ENCODE results near the gene HNRNPF. TPM values are rescaled to one million over a fixed set of nuclear protein-coding genes. Genes with fewer than 3 reads are reported as not detected.

The HNRNPF gene
- total and polyA plus RNA-seq, 2 experiments from 2014 or later: 106 to 172 TPM

- Histone ChIP-seq H3K9me3 (ENCODE audit: low read depth) (no peaks in the 10 kb centered on the region), H3K27ac (no peak overlapping the region), H3K4me2 (ENCODE audit: unreplicated experiment) (no peak overlapping the region), H3K4me1 (ENCODE audit: insufficient read depth) (0 out of 2 replicates have a peak, but pooled peaks cover 2% of the 10 kb centered on the region), H4K20me1 (ENCODE audit: insufficient read depth) (no peaks in the 10 kb centered on the region), H3K36me3 (ENCODE audit: low read depth) (no peaks in the 10 kb centered on the region), H3K27me3 (replicated peaks; ENCODE audit: insufficient read depth) (peaks cover 11% of the 10 kb centered on the region; the same call in 1 of the 2 replicates), H3K79me2 (ENCODE audit: insufficient read depth) (no peaks in the 10 kb centered on the region), H3K4me3 (no peak overlapping the region), H3F3A (ENCODE audit: insufficient read depth) (no peaks in the 10 kb centered on the region), H3K9me2 (ENCODE audit: insufficient read depth) (no peaks in the 10 kb centered on the region), H3K9ac (no peak overlapping the region), H2AFZ (no peak overlapping the region)
- DNase-seq: no peak
- 82 to 85% methylated on average over 15 of the region's 15 CpGs for WGBS, 2 experiments (ENCODE audit: low coverage in 1 of 2, low lambda C conversion rate in 2 of 2, missing lambda C conversion rate in 2 of 2)
- TF ChIP-seq EZH2 (IDR thresholded peaks at IDR 0.05; ENCODE audit: insufficient read depth, poor library complexity, severe bottlenecking) (no peak), EZH2phosphoT487 (IDR thresholded peaks at IDR 0.05; ENCODE audit: insufficient read depth, low read depth) (no peak)
- in situ Hi-C loops (cut with MboI): no loop called here
These were observed 65.9 kb downstream of the HNRNPF start for GRCh38 chr10:43343126-43343525.

GRCh38 chr10:43342279-43343125 lies 66.5 kb downstream of the HNRNPF start:
- WGBS, 2 experiments (ENCODE audit: low coverage in 1 of 2, low lambda C conversion rate in 2 of 2, missing lambda C conversion rate in 2 of 2): 80 to 81% methylated on average over 31 to 49 of the region's 49 CpGs
- Histone ChIP-seq H2AFZ (no peak overlapping the region), H3K4me3 (no peak overlapping the region), H3F3A (ENCODE audit: insufficient read depth) (no peaks in the 10 kb centered on the region), H4K20me1 (ENCODE audit: insufficient read depth) (no peaks in the 10 kb centered on the region), H3K27ac (no peak overlapping the region), H3K36me3 (ENCODE audit: low read depth) (no peaks in the 10 kb centered on the region), H3K27me3 (replicated peaks; ENCODE audit: insufficient read depth) (peaks cover 11% of the 10 kb centered on the region; the same call in 1 of the 2 replicates), H3K4me1 (ENCODE audit: insufficient read depth) (0 out of 2 replicates have a peak, but pooled peaks cover 2% of the 10 kb centered on the region), H3K4me2 (ENCODE audit: unreplicated experiment) (no peak overlapping the region), H3K9ac (no peak overlapping the region), H3K79me2 (ENCODE audit: insufficient read depth) (no peaks in the 10 kb centered on the region), H3K9me2 (ENCODE audit: insufficient read depth) (no peaks in the 10 kb centered on the region), H3K9me3 (ENCODE audit: low read depth) (no peaks in the 10 kb centered on the region)
- TF ChIP-seq EZH2phosphoT487 (IDR thresholded peaks at IDR 0.05; ENCODE audit: insufficient read depth, low read depth) (no peak), EZH2 (IDR thresholded peaks at IDR 0.05; ENCODE audit: insufficient read depth, poor library complexity, severe bottlenecking) (no peak)
- no peak for DNase-seq
- in situ Hi-C loops (cut with MboI): no loop called here

GRCh38 chr10:43341450-43341849 lies 67.5 kb downstream of the HNRNPF start:
- no peaks in the 10 kb centered on the region for H3K79me2 ChIP-seq (ENCODE audit: insufficient read depth)
- 0 out of 2 replicates have a peak, but pooled peaks cover 2% of the 10 kb centered on the region for H3K4me1 ChIP-seq (ENCODE audit: insufficient read depth)
- H3F3A ChIP-seq (ENCODE audit: insufficient read depth): no peaks in the 10 kb centered on the region
- TF ChIP-seq EZH2 (IDR thresholded peaks at IDR 0.05; ENCODE audit: insufficient read depth, poor library complexity, severe bottlenecking): no peak
- TF ChIP-seq EZH2phosphoT487 (IDR thresholded peaks at IDR 0.05; ENCODE audit: insufficient read depth, low read depth): no peak
- no peak overlapping the region for H3K27ac ChIP-seq
- in situ Hi-C loops (cut with MboI): no loop called here
- no peaks in the 10 kb centered on the region for H3K9me2 ChIP-seq (ENCODE audit: insufficient read depth)
- no peaks in the 10 kb centered on the region for H3K9me3 ChIP-seq (ENCODE audit: low read depth)
- DNase-seq: no peak
- no peak overlapping the region for H2AFZ ChIP-seq
- no peak overlapping the region for H3K4me2 ChIP-seq (ENCODE audit: unreplicated experiment)
- H3K9ac ChIP-seq: no peak overlapping the region
- H4K20me1 ChIP-seq (ENCODE audit: insufficient read depth): no peaks in the 10 kb centered on the region
- WGBS, 2 experiments (ENCODE audit: low coverage in 1 of 2, low lambda C conversion rate in 2 of 2, missing lambda C conversion rate in 2 of 2): 48 to 53% methylated on average over 7 of the region's 7 CpGs
- no peak overlapping the region for H3K4me3 ChIP-seq
- peaks cover 11% of the 10 kb centered on the region; the same call in 1 of the 2 replicates for H3K27me3 ChIP-seq (replicated peaks; ENCODE audit: insufficient read depth)
- H3K36me3 ChIP-seq (ENCODE audit: low read depth): no peaks in the 10 kb centered on the region

- H3K9me2 ChIP-seq (ENCODE audit: insufficient read depth): no peaks in the 10 kb centered on the region
- 0 out of 2 replicates have a peak, but pooled peaks cover 2% of the 10 kb centered on the region for H3K4me1 ChIP-seq (ENCODE audit: insufficient read depth)
- no peaks in the 10 kb centered on the region for H4K20me1 ChIP-seq (ENCODE audit: insufficient read depth)
- no peak overlapping the region for H3K4me3 ChIP-seq
- DNase-seq: no peak
- no peak overlapping the region for H3K9ac ChIP-seq
- in situ Hi-C loops (cut with MboI): no loop called here
- no peaks in the 10 kb centered on the region for H3K9me3 ChIP-seq (ENCODE audit: low read depth)
- no peaks in the 10 kb centered on the region for H3F3A ChIP-seq (ENCODE audit: insufficient read depth)
- no peaks in the 10 kb centered on the region for H3K36me3 ChIP-seq (ENCODE audit: low read depth)
- H2AFZ ChIP-seq: no peak overlapping the region
- peaks cover 12% of the 10 kb centered on the region; the same call in 1 of the 2 replicates for H3K27me3 ChIP-seq (replicated peaks; ENCODE audit: insufficient read depth)
- H3K79me2 ChIP-seq (ENCODE audit: insufficient read depth): no peaks in the 10 kb centered on the region
- WGBS, 2 experiments (ENCODE audit: low coverage in 1 of 2, low lambda C conversion rate in 2 of 2, missing lambda C conversion rate in 2 of 2): 50 to 52% methylated on average over 9 of the region's 9 CpGs
- no peak overlapping the region for H3K27ac ChIP-seq
- TF ChIP-seq EZH2 (IDR thresholded peaks at IDR 0.05; ENCODE audit: insufficient read depth, poor library complexity, severe bottlenecking): no peak
- TF ChIP-seq EZH2phosphoT487 (IDR thresholded peaks at IDR 0.05; ENCODE audit: insufficient read depth, low read depth): no peak
- no peak overlapping the region for H3K4me2 ChIP-seq (ENCODE audit: unreplicated experiment)
These were observed 68.4 kb downstream of the HNRNPF start for GRCh38 chr10:43340619-43341018.
